GM18505 (cell line): ENCODE results near the gene USP6.
"Not testable (repeated sequence)": the region's sequence is repeated elsewhere in the genome, so short reads cannot be mapped to it uniquely, and the experiment has no call there.

ENCODE experiments used
- ATAC-seq: cut with Tn5 transposase; IDR thresholded peaks from one replicate; pipeline ENCODE4 v1.9.1; 2021; ENCODE audit not compliant: unreplicated experiment
- POLR2A ChIP-seq: IDR thresholded peaks from 4 replicates; pipeline ENCODE4 v1.6.1; 2011; ENCODE audit warnings: borderline replicate concordance; ENCODE audit not compliant: insufficient read depth, insufficient read length; ENCODE audit errors: extremely low read depth

Gene USP6

GRCh38 chr17:5219536-5219935 is 103.7 kb downstream of the USP6 start:
- ATAC-seq = no peak
- no peak for TF ChIP-seq POLR2A

GRCh38 chr17:5220074-5220473 is 104.2 kb downstream of the USP6 start:
- ATAC-seq = no peak
- no peak for TF ChIP-seq POLR2A

GRCh38 chr17:5221912-5222311 is 106.1 kb downstream of the USP6 start:
- ATAC-seq = not testable (repeated sequence)
